ENCODE measurements around the gene COMMD4.
"Not testable (repeated sequence)": the region's sequence is repeated elsewhere in the genome, so short reads cannot be mapped to it uniquely, and the experiment has no call there.

The COMMD4 gene

GRCh38 chr15:75309711-75310110 lies 26.2 kb upstream of the COMMD4 start:
- no peak overlapping the region for H3K4me3 ChIP-seq (ENCODE audit: low read depth, low read length)
- TF ChIP-seq, protein P1, sequence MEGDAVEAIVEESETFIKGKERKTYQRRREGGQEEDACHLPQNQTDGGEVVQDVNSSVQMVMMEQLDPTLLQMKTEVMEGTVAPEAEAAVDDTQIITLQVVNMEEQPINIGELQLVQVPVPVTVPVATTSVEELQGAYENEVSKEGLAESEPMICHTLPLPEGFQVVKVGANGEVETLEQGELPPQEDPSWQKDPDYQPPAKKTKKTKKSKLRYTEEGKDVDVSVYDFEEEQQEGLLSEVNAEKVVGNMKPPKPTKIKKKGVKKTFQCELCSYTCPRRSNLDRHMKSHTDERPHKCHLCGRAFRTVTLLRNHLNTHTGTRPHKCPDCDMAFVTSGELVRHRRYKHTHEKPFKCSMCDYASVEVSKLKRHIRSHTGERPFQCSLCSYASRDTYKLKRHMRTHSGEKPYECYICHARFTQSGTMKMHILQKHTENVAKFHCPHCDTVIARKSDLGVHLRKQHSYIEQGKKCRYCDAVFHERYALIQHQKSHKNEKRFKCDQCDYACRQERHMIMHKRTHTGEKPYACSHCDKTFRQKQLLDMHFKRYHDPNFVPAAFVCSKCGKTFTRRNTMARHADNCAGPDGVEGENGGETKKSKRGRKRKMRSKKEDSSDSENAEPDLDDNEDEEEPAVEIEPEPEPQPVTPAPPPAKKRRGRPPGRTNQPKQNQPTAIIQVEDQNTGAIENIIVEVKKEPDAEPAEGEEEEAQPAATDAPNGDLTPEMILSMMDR (IDR thresholded peaks at IDR 0.05; ENCODE audit: borderline replicate concordance, insufficient read depth, low read depth, low read length), result no peak

DNA sequence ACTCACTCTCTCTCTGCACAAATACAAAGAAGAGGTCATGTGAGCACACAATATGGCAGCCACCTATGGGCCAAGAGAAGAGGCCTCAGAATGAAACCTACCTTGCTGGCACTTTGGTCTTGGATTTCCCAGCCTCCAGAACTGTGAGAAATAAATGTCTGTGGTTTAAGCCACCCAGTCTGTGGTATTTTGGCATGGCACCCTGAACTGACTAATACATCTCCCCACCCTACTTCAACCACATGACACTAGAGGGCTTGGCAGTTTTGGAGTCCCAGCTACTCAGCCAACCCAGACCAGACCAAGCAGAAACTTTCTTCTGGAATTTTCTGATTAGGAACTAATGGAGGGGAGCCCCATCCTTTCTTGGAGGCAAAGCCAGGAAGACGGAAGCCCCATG lies 23.3 kb upstream of the COMMD4 start:
- H3K4me3 ChIP-seq (ENCODE audit: low read depth, low read length), result not testable (repeated sequence)

GRCh38 chr15:75313116-75313845 lies 22.6 kb upstream of the COMMD4 start:
- TF ChIP-seq, protein P1 (IDR thresholded peaks at IDR 0.05; ENCODE audit: borderline replicate concordance, insufficient read depth, low read depth, low read length), result no peak
- H3K4me3 ChIP-seq (ENCODE audit: low read depth, low read length), result no peak overlapping the region

DNA sequence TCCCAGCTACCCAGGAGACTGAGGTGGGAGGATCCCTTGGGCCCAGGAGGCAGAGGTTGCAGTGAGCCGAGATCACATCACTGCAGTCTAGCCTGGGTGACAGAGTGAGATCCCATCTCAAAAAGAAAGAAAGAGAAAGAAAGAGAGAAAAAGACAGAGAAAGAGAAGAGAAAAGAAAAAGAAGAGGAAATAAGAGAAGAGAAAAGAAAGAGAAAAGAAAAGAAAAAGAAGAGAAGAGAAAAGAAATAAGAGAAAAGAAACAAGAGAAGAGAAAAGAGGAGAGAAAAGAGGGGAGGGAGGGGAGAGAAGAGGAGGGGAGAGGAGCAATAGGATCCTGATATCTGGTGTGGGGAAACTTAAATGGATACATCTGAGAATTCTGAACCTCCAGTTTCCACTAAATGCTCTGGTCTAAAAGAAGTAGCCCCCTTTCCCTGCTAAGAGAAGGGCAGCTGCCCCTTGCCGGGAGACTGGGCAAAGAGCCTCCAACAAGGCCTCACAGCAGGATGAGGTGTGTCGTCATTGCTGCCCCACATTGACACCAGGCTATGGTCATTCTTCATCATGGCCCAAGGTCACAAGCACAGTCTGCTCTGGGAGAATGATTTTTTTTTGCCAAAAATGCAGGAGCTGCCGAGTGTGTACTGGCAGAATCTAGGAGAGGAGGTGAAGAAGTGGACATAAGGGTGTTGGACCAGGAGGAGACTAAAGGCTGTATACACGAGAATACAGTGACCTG lies 21.1 kb upstream of the COMMD4 start:
- H3K4me3 ChIP-seq (ENCODE audit: low read depth, low read length), result no peak overlapping the region
- TF ChIP-seq, protein P1 (IDR thresholded peaks at IDR 0.05; ENCODE audit: borderline replicate concordance, insufficient read depth, low read depth, low read length), result no peak

- not testable (repeated sequence) for H3K4me3 ChIP-seq (ENCODE audit: low read depth, low read length)
These were observed 16.5 kb upstream of the COMMD4 start for GRCh38 chr15:75319231-75319897.

- no peak overlapping the region for H3K4me3 ChIP-seq (ENCODE audit: low read depth, low read length)
- TF ChIP-seq, protein P1 (IDR thresholded peaks at IDR 0.05; ENCODE audit: borderline replicate concordance, insufficient read depth, low read depth, low read length), result no peak
These were observed 14.2 kb upstream of the COMMD4 start for GRCh38 chr15:75321711-75322110.

- no peak overlapping the region for H3K4me3 ChIP-seq (ENCODE audit: low read depth, low read length)
- TF ChIP-seq, protein P1 (IDR thresholded peaks at IDR 0.05; ENCODE audit: borderline replicate concordance, insufficient read depth, low read depth, low read length), result no peak
These were observed 9.9 kb upstream of the COMMD4 start for GRCh38 chr15:75325922-75326321.

DNA sequence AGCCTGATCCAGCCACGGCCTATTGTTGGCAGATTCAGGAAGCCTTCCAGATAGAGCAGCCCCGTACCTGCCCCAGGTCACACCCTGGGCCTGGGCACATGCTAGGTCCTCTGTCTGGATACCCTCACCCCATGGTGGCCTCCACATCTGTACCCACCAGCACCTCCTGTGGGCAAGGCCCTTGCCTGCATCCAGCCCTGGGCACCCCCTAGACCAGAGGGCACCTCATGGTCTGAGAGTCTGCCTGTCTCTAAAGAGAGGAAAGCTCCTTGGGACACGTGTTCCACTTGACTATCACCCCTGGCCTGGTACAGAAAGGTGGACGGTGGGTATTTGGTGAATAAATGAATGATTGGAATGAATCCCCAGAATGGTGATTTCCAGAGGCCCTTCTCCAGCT lies 8.9 kb upstream of the COMMD4 start:
- TF ChIP-seq, protein P1 (IDR thresholded peaks at IDR 0.05; ENCODE audit: borderline replicate concordance, insufficient read depth, low read depth, low read length), result no peak

More for the DNA sequence above, 8.9 kb upstream of the COMMD4 start:
- no peak overlapping the region for H3K4me3 ChIP-seq (ENCODE audit: low read depth, low read length)
